ENCODE data around the gene NUP98. TPM values are rescaled to one million over a fixed set of nuclear protein-coding genes. Genes with fewer than 3 reads are reported as not detected.
"Not testable (repeated sequence)": the region's sequence is repeated elsewhere in the genome, so short reads cannot be mapped to it uniquely, and the experiment has no call there.

NUP98 gene
- total RNA-seq, 2 donors from 2014 or later = 141 to 149 TPM

- H3K27me3 Mint-ChIP-seq (ENCODE audit: low read depth) = no peaks in the 10 kb centered on the region
- peaks cover 3 to 35% of the 10 kb centered on the region in 2 donors for H3K36me3 Mint-ChIP-seq (ENCODE audit: insufficient read depth in 2 of 2)
- ATAC-seq (replicated peaks in 1 of 2) (no peak), DNase-seq (no peak)
- H3K4me1 Mint-ChIP-seq (ENCODE audit: low read depth) = peaks cover 81% of the 10 kb centered on the region
- peak overlapping the region; percentile 22 to 72 for H3K4me3 Mint-ChIP-seq
- no peaks in the 10 kb centered on the region for H3K9me3 Mint-ChIP-seq
- peak overlapping the region; percentile 91 for H3K27ac Mint-ChIP-seq
Measured at GRCh38 chr11:3783611-3784010, 13.7 kb downstream of the NUP98 start.

- H3K27me3 Mint-ChIP-seq (ENCODE audit: low read depth) = no peaks in the 10 kb centered on the region
- DNase-seq (no peak), ATAC-seq (replicated peaks in 1 of 2) (no peak)
- peak overlapping the region; percentile 15 to 32 for H3K4me3 Mint-ChIP-seq
- H3K36me3 Mint-ChIP-seq (ENCODE audit: insufficient read depth in 2 of 2) = peaks cover 9 to 40% of the 10 kb centered on the region in 2 donors
- H3K4me1 Mint-ChIP-seq (ENCODE audit: low read depth) = peaks cover 78% of the 10 kb centered on the region
- H3K9me3 Mint-ChIP-seq = no peaks in the 10 kb centered on the region
- peak overlapping the region; percentile 65 for H3K27ac Mint-ChIP-seq
Measured at GRCh38 chr11:3782963-3783362, 14.4 kb downstream of the NUP98 start.

- Mint-ChIP-seq H3K27ac (peak overlapping the region; percentile 65), H3K4me1 (ENCODE audit: low read depth) (peaks cover 63% of the 10 kb centered on the region), H3K27me3 (ENCODE audit: low read depth) (no peaks in the 10 kb centered on the region), H3K4me3 (peak overlapping the region; percentile 17 to 32), H3K36me3 (ENCODE audit: insufficient read depth in 2 of 2) (peaks cover 9 to 42% of the 10 kb centered on the region in 2 donors), H3K9me3 (no peaks in the 10 kb centered on the region)
- no peak for DNase-seq
- no peak for ATAC-seq (replicated peaks in 1 of 2)
Measured at GRCh38 chr11:3781423-3781822, 15.9 kb downstream of the NUP98 start.

GRCh38 chr11:3775736-3776406 lies 21.5 kb downstream of the NUP98 start:
- DNase-seq (no peak), ATAC-seq (replicated peaks in 1 of 2) (no peak)
- no peaks in the 10 kb centered on the region for H3K9me3 Mint-ChIP-seq
- H3K27ac Mint-ChIP-seq = no peak overlapping the region
- no peaks in the 10 kb centered on the region for H3K27me3 Mint-ChIP-seq (ENCODE audit: low read depth)
- peaks cover 11 to 53% of the 10 kb centered on the region in 2 donors for H3K36me3 Mint-ChIP-seq (ENCODE audit: insufficient read depth in 2 of 2)
- H3K4me1 Mint-ChIP-seq (ENCODE audit: low read depth) = peaks cover 9% of the 10 kb centered on the region
- H3K4me3 Mint-ChIP-seq = no peak overlapping the region

- Mint-ChIP-seq H3K4me3 (no peak overlapping the region), H3K27me3 (ENCODE audit: low read depth) (no peaks in the 10 kb centered on the region), H3K27ac (no peak overlapping the region), H3K36me3 (ENCODE audit: insufficient read depth in 2 of 2) (peaks cover 7 to 54% of the 10 kb centered on the region in 2 donors), H3K9me3 (no peaks in the 10 kb centered on the region), H3K4me1 (ENCODE audit: low read depth) (no peaks in the 10 kb centered on the region)
- no peak for ATAC-seq (replicated peaks in 1 of 2)
- DNase-seq = no peak
Measured at GRCh38 chr11:3773180-3773579, 24.2 kb downstream of the NUP98 start.

- H3K4me1 Mint-ChIP-seq (ENCODE audit: low read depth) = no peaks in the 10 kb centered on the region
- H3K9me3 Mint-ChIP-seq = no peaks in the 10 kb centered on the region
- H3K27me3 Mint-ChIP-seq (ENCODE audit: low read depth) = no peaks in the 10 kb centered on the region
- no peak for ATAC-seq (replicated peaks in 1 of 2)
- no peak for DNase-seq
- peaks cover 6 to 57% of the 10 kb centered on the region in 2 donors for H3K36me3 Mint-ChIP-seq (ENCODE audit: insufficient read depth in 2 of 2)
- no peak overlapping the region for H3K27ac Mint-ChIP-seq
- H3K4me3 Mint-ChIP-seq = no peak overlapping the region
Measured at GRCh38 chr11:3767536-3767935, 29.8 kb downstream of the NUP98 start.

- H3K36me3 Mint-ChIP-seq (ENCODE audit: insufficient read depth in 2 of 2) = peaks cover 4 to 56% of the 10 kb centered on the region in 2 donors
- not testable (repeated sequence) for H3K4me1 Mint-ChIP-seq (ENCODE audit: low read depth); H3K9me3 Mint-ChIP-seq; DNase-seq; ATAC-seq (replicated peaks in 1 of 2); H3K4me3 Mint-ChIP-seq; H3K27me3 Mint-ChIP-seq (ENCODE audit: low read depth); H3K27ac Mint-ChIP-seq
Measured at GRCh38 chr11:3766836-3767235, 30.5 kb downstream of the NUP98 start.

GRCh38 chr11:3764266-3764665 lies 33.1 kb downstream of the NUP98 start:
- H3K9me3 Mint-ChIP-seq = no peaks in the 10 kb centered on the region
- no peaks in the 10 kb centered on the region for H3K27me3 Mint-ChIP-seq (ENCODE audit: low read depth)
- H3K4me1 Mint-ChIP-seq (ENCODE audit: low read depth) = no peaks in the 10 kb centered on the region
- ATAC-seq (replicated peaks in 1 of 2) = no peak
- no peak for DNase-seq
- H3K36me3 Mint-ChIP-seq (ENCODE audit: insufficient read depth in 2 of 2) = peaks cover 4 to 48% of the 10 kb centered on the region in 2 donors
- H3K27ac Mint-ChIP-seq = no peak overlapping the region
- H3K4me3 Mint-ChIP-seq = no peak overlapping the region

GRCh38 chr11:3755151-3755550 lies 42.2 kb downstream of the NUP98 start:
- Mint-ChIP-seq H3K4me1 (ENCODE audit: low read depth) (no peaks in the 10 kb centered on the region), H3K27ac (peak overlapping the region; percentile 51), H3K4me3 (no peak overlapping the region), H3K36me3 (ENCODE audit: insufficient read depth in 2 of 2) (peaks cover 6 to 44% of the 10 kb centered on the region in 2 donors), H3K27me3 (ENCODE audit: low read depth) (no peaks in the 10 kb centered on the region), H3K9me3 (no peaks in the 10 kb centered on the region)
- ATAC-seq (replicated peaks in 1 of 2) (no peak), DNase-seq (no peak)

- DNase-seq = no peak
- Mint-ChIP-seq H3K9me3 (no peaks in the 10 kb centered on the region), H3K36me3 (ENCODE audit: insufficient read depth in 2 of 2) (peaks cover 5 to 34% of the 10 kb centered on the region in 2 donors), H3K27ac (peak overlapping the region; percentile 46), H3K27me3 (ENCODE audit: low read depth) (no peaks in the 10 kb centered on the region), H3K4me3 (no peak overlapping the region), H3K4me1 (ENCODE audit: low read depth) (no peaks in the 10 kb centered on the region)
- ATAC-seq (replicated peaks in 1 of 2) = no peak
Measured at GRCh38 chr11:3753110-3753509, 44.2 kb downstream of the NUP98 start.

- no peaks in the 10 kb centered on the region for H3K9me3 Mint-ChIP-seq
- no peak for DNase-seq
- ATAC-seq (replicated peaks in 1 of 2) = no peak
- no peaks in the 10 kb centered on the region for H3K27me3 Mint-ChIP-seq (ENCODE audit: low read depth)
- H3K4me1 Mint-ChIP-seq (ENCODE audit: low read depth) = no peaks in the 10 kb centered on the region
- peak overlapping the region; percentile 50 for H3K27ac Mint-ChIP-seq
- peaks cover 4 to 26% of the 10 kb centered on the region in 2 donors for H3K36me3 Mint-ChIP-seq (ENCODE audit: insufficient read depth in 2 of 2)
- H3K4me3 Mint-ChIP-seq = no peak overlapping the region
Measured at GRCh38 chr11:3747704-3748103, 49.6 kb downstream of the NUP98 start.

GRCh38 chr11:3745161-3745560 lies 52.2 kb downstream of the NUP98 start:
- H3K9me3 Mint-ChIP-seq = no peaks in the 10 kb centered on the region
- H3K36me3 Mint-ChIP-seq (ENCODE audit: insufficient read depth in 2 of 2) = peaks cover 6 to 31% of the 10 kb centered on the region in 2 donors
- no peak for ATAC-seq (replicated peaks in 1 of 2)
- no peak overlapping the region for H3K4me3 Mint-ChIP-seq
- H3K27ac Mint-ChIP-seq = peak overlapping the region; percentile 75
- H3K27me3 Mint-ChIP-seq (ENCODE audit: low read depth) = no peaks in the 10 kb centered on the region
- DNase-seq = no peak
- no peaks in the 10 kb centered on the region for H3K4me1 Mint-ChIP-seq (ENCODE audit: low read depth)

- DNase-seq = no peak
- no peaks in the 10 kb centered on the region for H3K4me1 Mint-ChIP-seq (ENCODE audit: low read depth)
- H3K27me3 Mint-ChIP-seq (ENCODE audit: low read depth) = no peaks in the 10 kb centered on the region
- peak overlapping the region; percentile 65 for H3K27ac Mint-ChIP-seq
- H3K9me3 Mint-ChIP-seq = no peaks in the 10 kb centered on the region
- no peak for ATAC-seq (replicated peaks in 1 of 2)
- no peak overlapping the region for H3K4me3 Mint-ChIP-seq
- H3K36me3 Mint-ChIP-seq (ENCODE audit: insufficient read depth in 2 of 2) = peaks cover 13 to 38% of the 10 kb centered on the region in 2 donors
Measured at GRCh38 chr11:3738723-3739122, 58.6 kb downstream of the NUP98 start.

GRCh38 chr11:3738241-3738640 lies 59.1 kb downstream of the NUP98 start:
- DNase-seq (no peak), ATAC-seq (replicated peaks in 1 of 2) (no peak)
- no peak overlapping the region for H3K4me3 Mint-ChIP-seq
- H3K4me1 Mint-ChIP-seq (ENCODE audit: low read depth) = no peaks in the 10 kb centered on the region
- H3K36me3 Mint-ChIP-seq (ENCODE audit: insufficient read depth in 2 of 2) = peaks cover 13 to 41% of the 10 kb centered on the region in 2 donors
- peak overlapping the region; percentile 15 for H3K27ac Mint-ChIP-seq
- no peaks in the 10 kb centered on the region for H3K9me3 Mint-ChIP-seq
- no peaks in the 10 kb centered on the region for H3K27me3 Mint-ChIP-seq (ENCODE audit: low read depth)

All from activated T-cell treated with anti-CD3 and anti-CD28 coated beads, Interleukin-2, amount 50 U/mL, for 72 hours (primary cell).